C4-2B (cell line): ENCODE measurements around the gene PDE2A.

ENCODE experiments used
- ZFX ChIP-seq: fragments of 450-650 bp; IDR thresholded peaks from 2 replicates; pipeline ENCODE4 v1.6.1; 2017
- TF ChIP-seq, protein P1 (sequence below): fragments of 450-650 bp; conservative IDR thresholded peaks from 2 replicates; pipeline ENCODE4 v1.5.1; 2017; ENCODE audit warnings: mild to moderate bottlenecking

GRCh38 chr11:72682858-72683243 lies 8.6 kb upstream of the PDE2A start:
- TF ChIP-seq, protein P1, sequence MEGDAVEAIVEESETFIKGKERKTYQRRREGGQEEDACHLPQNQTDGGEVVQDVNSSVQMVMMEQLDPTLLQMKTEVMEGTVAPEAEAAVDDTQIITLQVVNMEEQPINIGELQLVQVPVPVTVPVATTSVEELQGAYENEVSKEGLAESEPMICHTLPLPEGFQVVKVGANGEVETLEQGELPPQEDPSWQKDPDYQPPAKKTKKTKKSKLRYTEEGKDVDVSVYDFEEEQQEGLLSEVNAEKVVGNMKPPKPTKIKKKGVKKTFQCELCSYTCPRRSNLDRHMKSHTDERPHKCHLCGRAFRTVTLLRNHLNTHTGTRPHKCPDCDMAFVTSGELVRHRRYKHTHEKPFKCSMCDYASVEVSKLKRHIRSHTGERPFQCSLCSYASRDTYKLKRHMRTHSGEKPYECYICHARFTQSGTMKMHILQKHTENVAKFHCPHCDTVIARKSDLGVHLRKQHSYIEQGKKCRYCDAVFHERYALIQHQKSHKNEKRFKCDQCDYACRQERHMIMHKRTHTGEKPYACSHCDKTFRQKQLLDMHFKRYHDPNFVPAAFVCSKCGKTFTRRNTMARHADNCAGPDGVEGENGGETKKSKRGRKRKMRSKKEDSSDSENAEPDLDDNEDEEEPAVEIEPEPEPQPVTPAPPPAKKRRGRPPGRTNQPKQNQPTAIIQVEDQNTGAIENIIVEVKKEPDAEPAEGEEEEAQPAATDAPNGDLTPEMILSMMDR: no peak
- no peak for TF ChIP-seq ZFX
